Activated gamma-delta T cell (primary cell): ENCODE results near the gene OMP.
"Not testable (repeated sequence)": the region's sequence is repeated elsewhere in the genome, so short reads cannot be mapped to it uniquely, and the experiment has no call there.

ENCODE experiments used
- DNase-seq: peaks from one replicate; lab custom pipeline; 2025; lab: John Stamatoyannopoulos, UW

The OMP gene

DNA sequence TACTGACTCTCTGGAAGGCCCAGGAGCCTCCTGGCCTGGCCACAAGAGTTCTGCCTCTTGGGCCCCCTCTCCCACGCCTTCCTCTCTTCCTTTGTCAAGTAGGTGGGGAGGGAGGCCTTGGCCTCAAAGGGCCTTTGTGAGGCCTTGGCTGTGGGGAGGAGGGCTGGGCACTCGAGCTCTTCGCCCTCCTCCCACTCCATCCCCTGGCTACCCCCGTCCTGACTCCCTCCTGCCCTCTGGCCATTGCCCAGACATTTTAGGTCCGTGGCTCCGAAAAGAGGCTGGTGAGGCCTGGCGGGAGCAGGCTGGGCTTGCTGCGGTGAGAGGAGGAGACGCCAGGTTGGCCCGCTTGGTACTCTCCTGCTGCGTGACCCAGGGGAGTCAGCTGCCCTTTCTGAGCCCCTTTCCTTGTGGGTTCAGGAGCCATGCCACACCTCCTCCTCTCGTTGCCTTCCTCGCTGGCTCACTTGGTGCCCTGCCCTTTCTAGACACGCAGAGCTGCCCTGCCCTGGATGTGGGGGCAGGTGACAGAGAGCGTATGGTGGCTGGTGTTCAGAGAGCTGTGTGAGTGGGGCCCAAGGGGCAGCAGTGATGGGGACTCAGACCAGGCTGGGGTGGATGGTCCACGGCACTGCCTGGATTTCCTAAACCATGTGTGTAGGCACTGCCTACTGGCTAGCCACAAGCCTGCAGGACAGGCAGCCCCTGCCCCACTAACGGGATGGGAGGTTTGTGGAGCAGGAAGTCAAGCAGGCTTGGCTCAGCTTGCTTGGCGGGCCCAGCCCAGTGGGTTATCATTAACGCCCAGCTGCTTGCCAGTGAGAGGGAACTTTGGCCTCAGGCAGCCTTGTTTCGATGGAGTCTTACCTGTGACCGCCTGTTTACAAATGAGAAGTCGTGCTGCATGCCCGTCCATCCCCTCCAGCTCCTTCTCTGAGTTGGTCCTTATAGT, 15.8 kb upstream of the OMP start:
- DNase-seq: no peak

DNA sequence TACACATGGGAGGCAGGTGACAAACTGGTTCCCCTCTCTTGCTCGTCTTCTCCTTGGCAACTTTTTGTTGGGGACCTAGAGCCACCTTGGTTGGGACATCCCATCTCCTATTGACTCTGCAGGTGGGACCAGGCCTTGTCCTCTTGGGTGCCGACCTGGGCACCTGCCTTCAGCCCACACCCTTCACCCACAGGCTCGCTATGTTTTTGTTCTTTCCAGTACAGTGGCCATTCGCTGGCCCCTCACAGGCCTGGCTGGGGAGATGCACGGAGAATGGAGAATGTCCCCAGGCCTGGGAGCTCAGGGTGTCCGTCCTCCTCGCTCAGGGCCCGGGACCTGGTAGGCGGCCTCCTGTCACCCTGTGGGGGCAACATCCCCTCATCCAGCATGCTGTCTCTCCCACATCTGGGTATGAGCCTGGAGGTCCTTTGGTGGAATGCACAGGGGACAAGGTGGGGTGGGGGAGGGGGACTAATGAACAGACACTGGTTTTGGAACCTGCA, 14.9 kb upstream of the OMP start:
- DNase-seq: no peak

DNA sequence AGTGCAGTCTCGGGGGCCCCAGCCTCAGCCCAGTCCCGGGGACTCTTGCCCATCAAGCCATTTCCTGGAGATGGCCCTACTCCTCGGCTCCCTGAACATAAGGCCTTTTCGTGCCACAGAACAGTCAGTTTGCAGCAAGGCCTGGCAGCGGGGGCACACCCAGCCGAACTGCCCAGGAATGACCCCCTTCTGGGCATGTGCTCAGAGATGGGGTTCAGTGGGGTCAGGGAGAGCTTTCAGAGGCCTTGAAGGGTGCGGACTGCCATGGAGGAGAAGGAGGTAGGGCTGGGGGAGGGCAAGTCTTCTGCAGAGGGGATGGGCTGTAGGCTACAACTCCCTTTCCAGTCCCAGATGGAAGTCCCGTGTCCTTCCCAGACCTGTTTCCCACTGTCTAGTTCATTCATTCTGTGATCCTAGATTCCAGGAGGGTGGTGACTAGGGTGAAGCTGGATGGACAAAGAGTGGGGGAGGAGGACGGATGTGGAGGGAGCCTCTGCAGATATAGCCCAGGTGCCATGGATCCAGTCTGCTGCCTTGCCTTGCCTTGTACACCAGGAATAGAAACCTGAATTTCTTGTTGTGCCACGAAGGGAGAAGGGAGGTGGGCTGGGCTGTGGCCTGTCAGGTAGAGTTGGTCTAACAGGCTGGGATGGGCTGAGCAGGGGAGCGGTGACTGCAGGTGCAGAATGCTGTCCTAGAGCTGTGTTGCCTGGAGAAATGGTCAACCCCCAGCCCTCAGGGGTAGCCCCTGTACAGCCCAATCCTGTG, 14.2 kb upstream of the OMP start:
- no peak for DNase-seq

DNA sequence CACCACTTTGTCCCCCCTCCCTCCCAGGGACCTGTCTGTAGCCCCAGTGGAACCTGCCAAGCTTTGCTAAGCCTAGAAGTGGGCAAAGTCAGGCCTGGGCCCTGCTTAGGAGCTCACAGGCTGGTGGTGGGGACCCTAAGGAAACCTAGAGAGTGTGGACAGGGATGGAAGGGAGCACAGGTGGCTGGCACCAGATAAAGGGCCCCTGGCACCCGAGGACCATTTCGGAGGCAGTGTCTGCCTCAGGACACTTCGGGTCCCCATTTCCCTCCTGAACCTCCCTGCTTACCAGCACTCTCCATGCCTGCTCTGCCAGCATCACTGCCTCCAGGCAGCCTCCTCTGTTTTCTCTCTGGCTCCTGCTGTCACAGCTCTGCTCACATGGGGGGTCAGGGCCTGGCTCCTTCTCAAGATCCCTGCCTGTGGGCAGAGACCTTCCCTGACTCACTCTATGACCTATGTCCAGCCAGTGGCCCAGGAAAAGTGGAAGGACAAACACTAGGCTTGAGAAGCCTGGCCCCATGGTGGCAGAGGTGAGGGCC, 13.6 kb upstream of the OMP start:
- no peak for DNase-seq

DNA sequence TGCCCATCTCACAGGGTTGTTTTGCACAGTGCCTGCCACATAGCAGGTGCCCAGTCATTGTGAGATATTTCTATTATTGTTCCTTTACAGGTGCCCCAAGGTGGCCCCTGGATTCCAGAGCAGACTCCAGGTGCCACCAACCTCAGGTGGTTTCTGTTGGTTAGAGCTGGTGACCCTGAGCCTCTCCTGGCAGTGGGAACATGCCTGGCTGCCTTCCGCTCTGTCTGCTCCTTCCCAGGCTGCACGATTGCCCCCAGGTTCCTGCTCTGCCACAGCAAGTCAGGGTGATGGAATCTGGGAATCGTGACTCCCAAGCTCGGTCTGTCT, 12.6 kb upstream of the OMP start:
- no peak for DNase-seq

DNA sequence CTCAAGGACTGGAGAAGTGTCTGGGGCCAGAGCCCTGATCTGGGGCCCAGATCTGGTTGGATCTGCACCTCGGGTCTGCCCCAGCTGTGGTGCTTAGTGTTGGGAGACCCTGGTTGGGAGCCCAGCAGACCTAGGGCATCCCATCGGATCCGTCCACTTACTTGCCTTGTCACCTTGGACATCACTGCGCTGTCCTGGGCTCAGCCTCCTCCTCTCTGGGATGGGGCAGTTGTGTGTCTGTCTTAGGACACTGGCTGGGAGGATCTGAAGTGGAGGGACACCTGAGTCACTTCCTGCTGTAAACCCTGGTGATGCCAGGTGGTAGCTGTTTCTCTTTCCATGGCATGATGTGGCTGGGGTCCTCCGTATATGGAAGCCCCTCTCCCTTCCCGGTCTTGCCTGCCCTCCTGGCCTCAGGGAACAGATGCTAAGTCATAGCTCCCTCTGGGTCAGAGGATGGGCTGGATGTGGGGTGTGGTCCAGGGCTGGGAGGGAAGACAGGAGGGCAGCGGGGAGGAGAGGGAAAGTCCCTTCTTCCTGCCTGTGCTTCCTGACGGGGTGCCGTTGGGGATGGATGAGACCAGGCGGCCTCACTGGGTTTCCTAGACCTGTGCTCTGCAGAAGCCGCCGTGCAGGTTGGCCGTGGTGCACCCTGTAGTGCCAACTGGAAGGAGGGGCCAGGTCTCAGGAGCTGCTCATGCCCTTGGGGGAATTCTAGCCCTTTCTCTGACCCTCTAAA, 12.1 kb upstream of the OMP start:
- no peak for DNase-seq

DNA sequence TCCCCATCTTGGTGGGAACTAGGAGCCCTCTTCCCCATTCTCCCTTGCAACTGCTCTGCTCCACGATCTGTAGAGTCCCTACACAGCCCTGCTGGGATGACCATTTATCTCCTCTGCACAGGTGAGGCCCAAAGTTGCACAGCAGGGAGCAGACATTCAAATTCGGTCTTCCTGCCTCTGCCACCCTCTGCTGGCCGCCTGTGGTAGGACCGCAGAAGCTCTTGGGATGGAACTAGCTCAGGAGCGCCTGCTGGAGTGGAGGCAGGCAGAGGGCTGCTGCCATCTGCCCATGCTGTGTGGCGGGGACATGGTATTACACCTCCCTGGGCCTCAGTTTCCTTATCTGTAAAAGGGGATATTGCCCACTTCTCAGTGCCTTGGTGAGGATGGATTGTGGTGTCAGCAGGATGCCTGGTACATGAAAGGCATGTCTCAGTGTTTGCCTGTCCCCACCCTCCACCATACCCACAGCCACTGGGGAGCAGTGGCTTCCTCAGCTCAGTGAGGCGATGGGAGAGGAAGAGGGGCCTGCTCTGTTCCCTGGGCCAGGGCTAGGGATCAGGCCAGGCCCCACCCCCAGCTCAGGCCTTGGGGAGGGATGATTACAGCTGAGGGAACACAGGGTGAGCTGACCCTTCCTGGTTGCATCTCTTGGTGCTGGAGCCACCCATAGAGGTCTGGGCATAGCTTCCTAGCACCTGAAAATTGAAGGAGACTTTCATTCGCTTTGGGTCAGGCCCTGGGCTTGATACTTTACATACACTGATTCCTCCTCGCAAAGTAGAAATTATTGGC, 11.3 kb upstream of the OMP start:
- peak; percentile 25 for DNase-seq

DNA sequence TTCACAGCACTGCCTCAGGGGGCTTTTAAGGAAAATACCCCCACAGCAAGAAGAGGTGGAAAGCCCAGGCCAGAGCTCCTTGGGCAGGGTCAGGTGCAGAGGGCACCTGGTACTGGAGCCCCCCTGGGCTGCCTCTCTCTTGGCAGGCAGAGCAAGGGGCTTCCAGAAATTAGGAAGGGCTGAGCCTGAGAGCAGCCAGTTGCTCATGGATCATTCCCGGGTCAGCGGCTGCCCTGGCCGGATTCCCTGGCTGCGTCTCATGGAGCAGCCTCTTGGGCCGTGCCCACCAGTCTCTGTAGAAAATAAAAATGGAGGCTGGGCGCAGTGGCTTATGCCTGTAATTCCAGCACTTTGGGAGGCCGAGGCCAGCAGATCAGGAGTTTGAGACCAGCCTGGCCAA, 10.3 kb upstream of the OMP start:
- no peak for DNase-seq

DNA sequence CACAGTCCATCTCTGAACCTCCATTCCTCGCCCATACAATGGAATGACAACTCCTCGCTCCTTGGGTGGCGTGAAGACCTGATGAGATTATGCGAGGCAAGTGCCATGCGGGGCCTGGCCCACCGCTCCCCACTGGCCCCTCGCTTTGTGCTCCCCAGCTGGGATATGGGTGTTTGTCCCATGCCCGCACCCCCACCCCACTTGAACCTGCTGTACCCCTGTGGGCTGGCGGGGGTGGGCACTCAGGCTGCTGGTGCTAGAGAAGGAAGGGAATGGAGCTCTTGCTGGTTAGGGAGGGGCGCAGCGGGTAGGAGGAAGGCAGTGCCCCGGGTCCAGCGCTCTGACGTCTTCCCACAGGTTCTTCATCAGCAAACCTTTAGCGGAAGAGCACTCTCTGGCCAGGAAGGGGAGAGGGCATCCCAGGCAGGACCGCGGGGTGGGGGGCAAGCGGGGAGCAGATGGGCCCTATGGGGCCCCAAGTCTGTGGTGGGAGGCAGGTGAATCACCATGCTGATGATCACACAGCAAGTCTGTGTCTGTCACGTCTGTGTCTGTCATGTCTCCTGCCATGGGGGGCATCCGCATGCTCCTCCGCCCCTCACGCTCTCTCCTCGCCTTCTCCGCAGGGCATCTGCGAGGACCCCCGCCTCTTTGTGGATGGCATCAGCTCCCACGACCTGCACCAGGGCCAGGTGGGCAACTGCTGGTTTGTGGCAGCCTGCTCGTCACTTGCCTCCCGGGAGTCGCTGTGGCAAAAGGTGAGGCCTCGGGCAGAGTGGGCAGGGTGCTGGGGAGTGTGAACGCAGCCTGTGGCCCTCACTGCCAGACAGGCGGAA, 9.4 kb upstream of the OMP start:
- no peak for DNase-seq

DNA sequence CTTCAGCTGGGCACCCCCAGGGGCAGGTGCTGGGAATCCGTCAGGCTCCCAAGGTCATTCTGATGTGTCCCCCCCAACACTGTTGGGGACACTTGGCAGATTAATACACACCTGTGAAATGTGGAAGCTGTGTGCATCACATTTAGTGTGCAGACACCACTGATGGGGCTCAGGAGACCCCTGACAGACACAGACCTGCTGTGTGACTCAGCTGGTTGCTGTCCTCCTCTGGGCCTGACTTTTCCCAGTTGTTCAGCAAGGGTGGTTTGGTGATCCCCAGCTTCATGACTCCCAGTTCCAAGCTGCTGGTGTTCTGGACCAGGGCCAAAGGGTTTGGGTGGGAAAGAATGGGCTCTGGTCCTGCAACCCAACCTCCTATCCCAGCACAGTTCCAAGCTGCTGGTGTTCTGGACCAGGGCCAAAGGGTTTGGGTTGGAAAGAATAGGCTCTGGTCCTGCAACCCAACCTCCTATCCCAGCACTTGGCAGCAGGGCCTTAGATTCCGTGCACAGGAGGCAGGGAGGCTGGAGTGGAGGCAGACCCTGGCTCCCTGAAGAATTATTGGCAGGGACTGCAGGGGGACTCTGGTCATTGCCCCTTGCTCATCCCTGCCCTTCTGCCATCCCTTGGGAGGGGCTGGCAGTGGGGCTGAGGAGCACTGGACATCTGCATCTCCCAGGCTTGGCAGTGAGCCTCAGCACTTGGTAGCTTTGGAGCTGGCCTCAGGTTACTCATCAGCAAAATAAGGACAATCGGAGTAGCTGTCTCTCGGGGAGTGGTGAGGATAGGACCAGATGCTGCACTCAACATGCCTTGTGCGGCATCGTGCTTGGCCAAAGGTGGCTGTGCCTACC, 8.4 kb upstream of the OMP start:
- no peak for DNase-seq

DNA sequence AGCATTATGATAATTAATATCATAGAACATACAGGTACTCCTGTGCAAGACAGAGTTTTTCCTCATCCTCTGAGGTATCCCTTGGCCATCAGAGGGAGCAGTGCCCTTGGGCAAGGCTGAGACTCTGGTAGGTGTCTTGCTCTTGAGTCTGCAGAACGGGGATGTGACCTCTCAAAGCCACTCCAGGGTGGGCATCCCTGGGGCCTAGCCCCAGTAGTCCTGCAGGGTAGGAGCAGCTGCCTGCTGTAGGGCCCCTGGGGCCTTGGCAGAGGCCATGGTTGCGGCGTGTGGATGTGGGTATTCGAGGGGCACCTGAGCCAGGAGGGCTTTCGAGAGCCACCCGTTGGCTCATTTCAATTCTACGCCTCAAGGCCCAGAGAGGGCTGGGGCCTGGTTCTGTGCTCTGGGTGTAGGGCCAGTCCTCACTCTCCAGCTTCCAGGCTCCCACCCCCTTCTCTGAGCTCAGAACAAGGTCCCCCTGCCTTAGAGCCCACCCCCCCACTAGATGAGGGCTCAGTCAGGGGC, 7.7 kb upstream of the OMP start:
- no peak for DNase-seq

DNA sequence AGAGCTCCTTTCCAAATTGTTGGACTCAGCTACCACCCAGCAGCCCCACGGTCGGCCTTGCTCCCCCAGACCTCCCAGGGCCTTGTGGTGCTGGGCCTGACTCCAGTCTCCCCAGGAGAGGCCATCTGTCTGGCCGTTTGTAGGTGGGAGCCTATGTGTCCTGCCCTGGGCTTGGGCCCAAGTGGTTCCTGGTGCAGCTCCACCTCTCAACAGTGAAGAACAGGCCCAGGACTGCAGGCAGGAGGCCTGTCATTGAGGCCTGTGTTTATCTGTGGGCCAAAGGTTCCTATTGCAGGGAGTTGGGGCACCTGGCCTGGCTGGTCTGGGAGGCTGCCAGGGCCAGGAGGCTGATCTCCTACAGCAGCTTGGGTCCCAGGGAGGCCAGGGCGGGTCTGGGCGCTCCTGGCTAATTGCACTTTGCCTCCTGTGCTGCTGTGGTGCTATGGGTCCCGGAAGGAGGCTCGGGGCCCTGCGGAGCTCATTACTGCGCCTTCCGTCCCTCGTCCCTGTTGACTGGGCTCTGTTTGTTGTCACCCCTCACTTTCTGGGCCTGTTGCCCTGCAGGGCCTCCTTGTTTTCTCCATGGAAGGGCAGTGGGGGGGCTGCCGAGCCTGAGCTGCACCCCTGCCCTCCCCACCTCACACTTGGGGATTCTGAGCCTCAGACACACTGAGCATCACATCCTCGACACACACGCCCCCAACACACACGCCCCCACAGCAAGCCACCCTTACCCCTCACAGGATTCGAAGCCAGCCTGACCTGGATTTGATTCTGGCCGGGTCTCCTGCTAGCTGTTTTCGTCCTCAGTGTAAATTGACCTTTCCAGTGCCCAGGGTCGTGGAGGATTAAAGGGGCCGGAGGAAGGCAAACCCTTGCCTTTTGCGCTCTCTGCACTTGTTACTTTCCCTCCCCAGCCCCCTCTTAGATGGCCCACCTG, 6.8 kb upstream of the OMP start:
- no peak for DNase-seq

DNA sequence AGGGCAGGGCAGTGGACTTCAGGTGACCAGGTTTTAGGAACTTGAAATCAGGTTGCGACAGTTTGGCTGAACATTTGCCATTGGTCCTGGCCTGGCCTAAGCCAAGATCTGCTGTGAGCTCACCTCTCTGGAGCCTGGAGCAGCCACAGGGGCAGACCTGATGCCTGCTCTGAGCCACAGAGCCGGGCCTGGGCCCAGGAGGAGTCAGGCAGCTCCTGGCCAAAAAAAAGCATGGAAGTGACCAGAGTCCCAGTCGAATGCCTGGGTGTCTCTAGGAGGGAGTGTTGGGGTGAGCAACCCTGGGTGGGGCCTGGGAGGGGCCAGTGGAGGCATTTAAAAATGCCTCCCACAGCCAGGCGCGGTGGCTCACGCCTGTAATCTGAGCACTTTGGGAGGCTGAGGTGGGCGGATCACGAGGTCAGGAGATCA, 6.0 kb upstream of the OMP start:
- no peak for DNase-seq

DNA sequence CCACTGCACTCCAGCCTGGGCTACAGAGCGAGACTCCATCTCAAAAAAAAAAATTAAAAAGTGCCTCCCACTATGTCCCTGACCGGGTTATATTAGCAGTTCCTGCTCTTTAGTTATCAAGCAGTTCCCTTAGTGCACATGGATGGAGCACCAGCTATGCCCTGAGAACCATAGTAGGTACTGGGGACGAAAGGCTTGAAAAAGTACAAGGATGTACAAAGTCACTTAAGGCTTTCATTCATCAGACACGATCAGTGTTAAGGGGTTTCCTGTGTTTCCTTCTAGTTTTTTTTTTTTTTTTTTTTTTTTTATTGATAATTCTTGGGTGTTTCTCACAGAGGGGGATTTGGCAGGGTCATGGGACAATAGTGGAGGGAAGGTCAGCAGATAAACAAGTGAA, 5.5 kb upstream of the OMP start:
- not testable (repeated sequence) for DNase-seq

DNA sequence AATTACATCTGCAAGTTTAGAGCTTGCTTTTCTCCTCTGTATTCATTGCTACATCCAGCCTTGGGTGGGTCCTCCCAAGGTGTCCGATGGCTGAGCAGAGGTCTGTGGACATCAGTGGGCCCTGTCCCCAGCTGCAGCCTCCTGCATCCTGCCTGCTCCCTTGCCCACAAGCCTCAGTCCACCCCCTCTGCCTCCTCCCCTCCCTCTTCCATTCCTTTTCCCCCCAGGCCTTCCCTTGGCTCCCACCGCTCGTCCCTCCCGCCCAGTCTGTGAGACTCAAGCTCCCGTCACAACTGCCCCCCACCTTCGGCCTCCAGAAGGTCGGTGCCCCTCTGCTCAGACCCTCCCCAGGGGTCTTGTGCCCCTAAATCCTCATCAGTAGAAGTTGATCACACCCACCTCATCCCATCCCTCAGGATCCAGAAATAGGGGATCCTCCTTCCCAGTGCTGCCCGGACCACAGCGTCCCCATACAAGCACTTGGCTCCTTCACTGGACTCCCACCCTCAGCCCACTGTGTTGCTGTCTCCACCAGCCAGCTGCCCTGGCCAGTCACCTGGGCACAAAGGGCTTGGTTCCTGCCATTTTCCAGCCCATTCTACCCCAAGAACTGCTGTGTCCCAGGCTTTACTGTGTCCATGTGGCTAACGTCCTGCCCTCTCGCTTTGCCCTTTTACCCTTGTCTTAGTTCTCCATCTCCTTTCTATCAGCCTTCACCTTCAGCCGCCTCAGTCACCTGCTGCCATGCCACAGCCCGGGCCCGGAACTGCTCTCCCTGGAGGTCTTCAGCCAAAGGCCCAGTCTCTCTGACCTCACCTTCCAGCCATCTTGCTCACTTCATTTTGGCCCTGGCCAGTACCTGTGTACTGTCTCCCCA, 2.2 kb upstream of the OMP start:
- no peak for DNase-seq

DNA sequence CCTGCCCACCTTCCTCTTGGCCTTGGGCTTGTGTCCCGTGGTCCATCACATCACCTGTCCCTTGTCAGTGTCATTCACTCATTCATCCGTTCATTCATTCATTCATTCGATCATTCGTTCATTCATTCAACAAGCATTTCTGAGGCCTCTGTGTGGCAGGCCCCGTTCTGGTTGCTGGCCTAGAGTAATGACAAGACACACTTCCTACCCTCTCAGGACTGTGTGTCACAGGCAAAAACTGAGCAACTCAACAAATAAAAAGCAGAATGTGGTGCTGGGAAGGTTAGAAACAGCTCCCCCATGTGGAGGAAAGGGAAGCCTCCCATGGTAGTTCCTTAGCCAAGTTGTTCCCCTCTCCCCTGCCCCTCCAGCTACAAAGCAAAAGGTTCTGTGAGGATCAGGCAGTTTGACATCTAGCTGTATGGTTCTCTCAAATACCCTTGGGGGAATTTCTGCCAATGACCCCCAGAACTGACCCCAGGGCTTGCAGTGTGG, 1.6 kb upstream of the OMP start:
- no peak for DNase-seq

DNA sequence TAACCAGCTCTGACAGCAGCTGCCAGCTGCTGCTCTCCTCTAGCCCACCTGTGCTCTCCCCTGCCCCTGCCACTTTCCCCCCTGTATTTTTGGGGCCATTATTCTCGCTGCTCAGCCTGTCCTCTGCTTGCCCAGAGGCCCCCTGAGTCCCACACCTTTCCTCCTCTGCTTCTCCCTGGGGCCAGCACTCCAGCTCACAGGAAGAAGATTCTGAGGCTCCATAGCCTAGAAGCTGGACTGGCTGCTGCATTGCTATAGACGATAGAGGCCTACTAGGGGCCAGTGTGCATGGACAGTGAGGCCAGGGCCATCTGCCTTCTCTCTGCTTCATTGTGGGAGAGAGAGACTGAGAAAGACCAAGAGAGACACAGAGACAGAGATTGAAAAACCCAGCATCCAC, 679 bp downstream of the OMP start:
- no peak for DNase-seq
